Small intestine (tissue), 7 donors: Measurements from ENCODE around the gene CHST9. TPM values are rescaled to one million over a fixed set of nuclear protein-coding genes. Genes with fewer than 3 reads are reported as not detected.

Experiments
- DNase-seq, 2 donors: peaks; one replicate each; pipeline versions ENCODE4 v3.0.0 to v3.0.0-alpha.2; 2013
- FAIRE-seq: peaks from 2 replicates; lab custom pipeline; 2012; peaks lifted over from hg19 to GRCh38; lab: Jason Lieb, UNC
- H3K27ac ChIP-seq, 3 donors: one replicate each; pipeline ENCODE4 v1.5.1; 2013; ENCODE audit warnings: low read length in 2 of 3, mild to moderate bottlenecking in 2 of 3, control low read depth in 1 of 3, inconsistent platforms in 1 of 3, low read depth in 1 of 3, moderate library complexity in 1 of 3
- H3K27me3 ChIP-seq, 3 donors: one replicate each; pipeline ENCODE4 v1.6.1; 2013; ENCODE audit warnings: low read length in 3 of 3, inconsistent platforms in 1 of 3; ENCODE audit not compliant: control insufficient read depth in 3 of 3, insufficient read depth in 3 of 3
- H3K36me3 ChIP-seq, 3 donors: one replicate each; pipeline ENCODE4 v1.6.1; 2013; ENCODE audit warnings: low read length in 3 of 3, inconsistent platforms in 1 of 3, low read depth in 1 of 3, mild to moderate bottlenecking in 1 of 3, moderate library complexity in 1 of 3; ENCODE audit not compliant: control insufficient read depth in 3 of 3, insufficient read depth in 2 of 3
- H3K4me1 ChIP-seq, 3 donors: one replicate each; pipeline ENCODE4 v1.6.1; 2013; ENCODE audit warnings: low read length in 2 of 3, inconsistent platforms in 1 of 3, low read depth in 1 of 3, mild to moderate bottlenecking in 1 of 3, moderate library complexity in 1 of 3; ENCODE audit not compliant: control insufficient read depth in 3 of 3, insufficient read depth in 2 of 3
- H3K4me3 ChIP-seq, 3 donors: one replicate each; pipeline ENCODE4 v1.5.1; 2013; ENCODE audit warnings: low read length in 3 of 3, control low read depth in 1 of 3, inconsistent platforms in 1 of 3, low read depth in 1 of 3, mild to moderate bottlenecking in 1 of 3, moderate library complexity in 1 of 3
- H3K9me3 ChIP-seq, 2 donors: one replicate each; pipeline ENCODE4 v1.6.1; 2013; ENCODE audit warnings: low read depth in 1 of 2, low read length in 1 of 2; ENCODE audit not compliant: control insufficient read depth in 2 of 2, insufficient read depth in 1 of 2
- WGBS, 3 donors: extraction: QIAGEN DNeasy Blood & Tissue Kit; methylation state at CpG; one replicate each; pipeline ENCODE4 v1.1.7; 2013; 5-methylcytosine and 5-hydroxymethylcytosine counted together
- polyA plus RNA-seq, 4 donors: library from polyadenylated mRNA; stranded (reverse) in 3 of 4; unstranded in 1 of 4; fragments of 200-250 nt in 3 of 4; fragments of 120-200 nt in 1 of 4; gene quantifications; one replicate each; pipeline versions ENCODE4 v1.2.1 to v1.2.3, GENCODE V29; 2013
- donor health status: healthy with polysubstance abuse.
- donor health status: control.
- donor health status: control.
- donor health status: Bipolar disorder and iron deficiency.
- donor health status: healthy.

Gene CHST9
- polyA plus RNA-seq, 4 donors = 0.07 to 13.0 (median 0.27) TPM; not detected in 1

DNA sequence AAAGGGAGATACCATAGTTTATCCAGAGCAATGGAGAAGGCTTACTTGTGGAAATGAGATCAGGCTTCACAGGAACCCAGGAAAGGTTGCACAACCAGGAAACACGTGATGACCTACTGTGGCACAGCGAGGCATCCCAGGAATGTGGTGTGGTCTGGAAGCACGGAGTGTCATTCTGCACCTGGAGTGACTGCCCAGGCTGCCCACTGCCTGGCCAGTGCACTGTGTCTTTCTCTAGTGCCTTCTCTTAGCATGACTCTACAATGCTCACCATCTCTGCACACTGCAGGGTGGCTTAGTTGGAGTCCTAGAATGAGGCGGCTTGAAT, 48.9 kb downstream of the CHST9 start:
- Histone ChIP-seq H3K27me3 (no peaks in the 10 kb centered on the region), H3K36me3 (no peaks in the 10 kb centered on the region), H3K4me3 (no peak overlapping the region), H3K4me1 (no peaks in the 10 kb centered on the region), H3K27ac (no peak overlapping the region), H3K9me3 (peaks cover 0 to under 1% of the 10 kb centered on the region in 2 donors)
- no peak for FAIRE-seq
- WGBS, 3 donors = 59 to 75% (median 64%) methylated on average over 4 of the region's 4 CpGs
- DNase-seq = peak in 1 of 2 donors; percentile 33

- Histone ChIP-seq H3K36me3 (no peaks in the 10 kb centered on the region), H3K4me1 (no peaks in the 10 kb centered on the region), H3K27me3 (no peaks in the 10 kb centered on the region), H3K4me3 (no peak overlapping the region), H3K9me3 (no peaks in the 10 kb centered on the region), H3K27ac (no peak overlapping the region)
- WGBS, 3 donors = 58 to 70% (median 66%) methylated on average over 7 of the region's 7 CpGs
- FAIRE-seq (no peak), DNase-seq (no peak)
These were observed 49.5 kb downstream of the CHST9 start for GRCh38 chr18:27135504-27136207.

DNA sequence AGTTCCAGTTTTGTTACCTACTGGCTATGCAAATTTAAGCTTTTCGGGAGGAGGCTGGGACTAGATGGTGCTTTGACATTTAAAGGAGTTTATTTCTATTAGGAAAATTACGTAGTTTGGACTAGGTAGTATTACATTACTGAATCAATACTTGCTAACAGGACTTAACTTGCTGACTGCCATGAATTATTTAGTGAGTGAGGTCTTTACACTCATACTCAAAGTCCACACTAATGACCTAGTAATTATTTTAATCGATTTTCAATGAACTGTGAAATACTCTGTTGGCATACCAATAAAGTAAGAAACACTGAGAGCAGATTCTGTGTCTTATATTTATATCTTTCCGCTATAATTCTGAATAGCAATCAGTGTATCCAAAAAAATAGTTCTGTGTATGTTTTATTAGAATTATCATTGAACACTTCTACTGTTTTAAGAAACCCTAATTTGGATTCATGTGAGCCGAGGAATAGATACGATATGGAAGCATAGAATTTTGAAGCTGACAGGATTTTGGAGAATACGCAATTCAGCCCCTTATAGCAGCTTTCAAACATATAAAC, 55.0 kb downstream of the CHST9 start:
- Histone ChIP-seq H3K4me3 (no peak overlapping the region), H3K27me3 (no peaks in the 10 kb centered on the region), H3K4me1 (no peaks in the 10 kb centered on the region), H3K36me3 (no peaks in the 10 kb centered on the region), H3K27ac (no peak overlapping the region), H3K9me3 (no peaks in the 10 kb centered on the region)
- DNase-seq (no peak), FAIRE-seq (no peak)
- 80 to 86% (median 81%) methylated on average over 7 of the region's 7 CpGs for WGBS, 3 donors

- DNase-seq (no peak), FAIRE-seq (no peak)
- no peaks in the 10 kb centered on the region for H3K27me3 ChIP-seq
- H3K4me1 ChIP-seq = no peaks in the 10 kb centered on the region
- no peaks in the 10 kb centered on the region for H3K36me3 ChIP-seq
- H3K9me3 ChIP-seq = no peaks in the 10 kb centered on the region
- H3K4me3 ChIP-seq = no peak overlapping the region
- H3K27ac ChIP-seq = no peak overlapping the region
- 36 to 50% (median 47%) methylated on average over 1 of the region's 1 CpG for WGBS, 3 donors
These were observed 60.9 kb downstream of the CHST9 start for GRCh38 chr18:27124196-27124595.

DNA sequence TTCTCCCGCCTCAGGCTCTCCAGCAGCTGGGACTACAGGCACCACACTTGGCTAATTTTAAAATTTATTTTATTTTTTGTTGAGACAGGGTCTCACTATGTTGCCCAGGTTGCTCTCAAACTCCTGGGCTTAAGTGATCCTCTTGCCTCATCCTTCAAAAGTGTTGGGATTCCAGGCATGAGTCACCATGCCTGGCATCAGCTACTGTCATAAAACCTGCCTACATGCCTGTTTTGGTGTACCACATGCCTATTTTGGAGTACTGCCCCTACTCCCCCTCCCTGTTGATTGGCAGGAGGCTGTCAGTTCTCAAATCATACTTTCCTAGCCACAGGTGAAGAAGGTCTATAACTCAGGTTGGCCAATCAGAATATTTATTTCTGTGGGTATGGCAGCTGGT, 64.0 kb downstream of the CHST9 start:
- Histone ChIP-seq H3K27me3 (no peaks in the 10 kb centered on the region), H3K27ac (no peak overlapping the region), H3K4me1 (no peaks in the 10 kb centered on the region), H3K4me3 (no peak overlapping the region), H3K36me3 (no peaks in the 10 kb centered on the region), H3K9me3 (no peaks in the 10 kb centered on the region)
- FAIRE-seq (no peak), DNase-seq (no peak)
- 88 to 92% (median 89%) methylated on average over 1 of the region's 1 CpG for WGBS, 3 donors

GRCh38 chr18:27120246-27120645, 64.9 kb downstream of the CHST9 start:
- no peak for FAIRE-seq
- H3K27ac ChIP-seq = no peak overlapping the region
- H3K9me3 ChIP-seq = no peaks in the 10 kb centered on the region
- WGBS, 3 donors = 58 to 77% (median 72%) methylated on average over 3 of the region's 3 CpGs
- H3K4me1 ChIP-seq = no peaks in the 10 kb centered on the region
- H3K36me3 ChIP-seq = no peaks in the 10 kb centered on the region
- DNase-seq = no peak
- H3K27me3 ChIP-seq = no peaks in the 10 kb centered on the region
- H3K4me3 ChIP-seq = no peak overlapping the region

GRCh38 chr18:27118973-27119372, 66.1 kb downstream of the CHST9 start:
- no peaks in the 10 kb centered on the region for H3K36me3 ChIP-seq
- no peak for DNase-seq
- H3K4me3 ChIP-seq = no peak overlapping the region
- no peaks in the 10 kb centered on the region for H3K27me3 ChIP-seq
- no peak overlapping the region for H3K27ac ChIP-seq
- 43 to 74% (median 55%) methylated on average over 3 of the region's 3 CpGs for WGBS, 3 donors
- H3K4me1 ChIP-seq = no peaks in the 10 kb centered on the region
- H3K9me3 ChIP-seq = no peaks in the 10 kb centered on the region
- FAIRE-seq = no peak

GRCh38 chr18:27114842-27115241, 70.3 kb downstream of the CHST9 start:
- no peak for DNase-seq
- H3K27me3 ChIP-seq = no peaks in the 10 kb centered on the region
- no peak overlapping the region for H3K4me3 ChIP-seq
- no peaks in the 10 kb centered on the region for H3K4me1 ChIP-seq
- H3K36me3 ChIP-seq = no peaks in the 10 kb centered on the region
- 41 to 66% (median 45%) methylated on average over 3 of the region's 3 CpGs for WGBS, 3 donors
- H3K27ac ChIP-seq = no peak overlapping the region
- H3K9me3 ChIP-seq = peaks cover 0 to 3% of the 10 kb centered on the region in 2 donors
- FAIRE-seq = no peak

DNA sequence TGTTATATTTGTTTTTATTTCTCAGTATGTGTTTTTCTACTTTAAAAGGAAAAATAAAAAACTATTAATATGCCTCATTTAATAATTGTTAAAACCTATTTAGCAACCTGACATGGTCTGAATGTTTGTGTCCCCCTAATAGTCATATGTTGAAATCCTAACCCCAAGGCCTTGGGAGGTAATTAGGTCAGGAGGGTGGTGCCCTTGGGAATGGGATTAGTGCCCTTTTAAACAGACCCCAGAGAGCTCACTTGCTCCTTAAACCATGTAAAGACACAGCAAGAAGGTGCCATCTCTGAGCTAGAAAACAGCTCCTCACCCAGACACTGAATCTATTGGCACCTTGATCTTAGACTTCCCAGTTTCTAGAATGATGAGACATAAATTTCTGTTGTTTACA, 71.8 kb downstream of the CHST9 start:
- no peaks in the 10 kb centered on the region for H3K4me1 ChIP-seq
- no peaks in the 10 kb centered on the region for H3K27me3 ChIP-seq
- H3K36me3 ChIP-seq = no peaks in the 10 kb centered on the region
- no peak overlapping the region for H3K27ac ChIP-seq
- DNase-seq (no peak), FAIRE-seq (no peak)
- no peak overlapping the region for H3K4me3 ChIP-seq
- H3K9me3 ChIP-seq = peaks cover 0 to 3% of the 10 kb centered on the region in 2 donors
